HG02943 (cell line): Measurements from ENCODE around the gene TRIB2.
"Not testable (repeated sequence)": the region's sequence is repeated elsewhere in the genome, so short reads cannot be mapped to it uniquely, and the experiment has no call there.

Experiments
- ATAC-seq: cut with Tn5 transposase; IDR thresholded peaks from one replicate; pipeline ENCODE4 v1.9.1; 2021; ENCODE audit warnings: mild to moderate bottlenecking, low read depth, moderate library complexity; ENCODE audit not compliant: unreplicated experiment

Gene TRIB2

GRCh38 chr2:12716282-12717190 is at the start of gene TRIB2:
Gene TRIB2 (plus strand): TSS chr2:12716936. CDS start chr2:12718308, 1,372 bp downstream.
- no peak for ATAC-seq

GRCh38 chr2:12669036-12669435 is 47.7 kb upstream of the TRIB2 start:
- ATAC-seq = no peak

- ATAC-seq = no peak
Observed at GRCh38 chr2:12672711-12673315, 43.9 kb upstream of the TRIB2 start.

- no peak for ATAC-seq
Observed at GRCh38 chr2:12674644-12675328, 42.0 kb upstream of the TRIB2 start.

GRCh38 chr2:12675352-12675795 is 41.4 kb upstream of the TRIB2 start:
- no peak for ATAC-seq

GRCh38 chr2:12675801-12676200 is 40.9 kb upstream of the TRIB2 start:
- no peak for ATAC-seq

- no peak for ATAC-seq
Observed at GRCh38 chr2:12676771-12677170, 40.0 kb upstream of the TRIB2 start.

- no peak for ATAC-seq
Observed at GRCh38 chr2:12678186-12678585, 38.5 kb upstream of the TRIB2 start.

GRCh38 chr2:12679550-12680072 is 37.1 kb upstream of the TRIB2 start:
- ATAC-seq = no peak

- ATAC-seq = not testable (repeated sequence)
Observed at GRCh38 chr2:12680115-12680514, 36.6 kb upstream of the TRIB2 start.

GRCh38 chr2:12682017-12682416 is 34.7 kb upstream of the TRIB2 start:
- no peak for ATAC-seq

GRCh38 chr2:12683457-12684100 is 33.2 kb upstream of the TRIB2 start:
- ATAC-seq = no peak

GRCh38 chr2:12684471-12684936 is 32.2 kb upstream of the TRIB2 start:
- ATAC-seq = no peak

GRCh38 chr2:12685145-12685544 is 31.6 kb upstream of the TRIB2 start:
- ATAC-seq = no peak

- no peak for ATAC-seq
Observed at GRCh38 chr2:12685956-12686355, 30.8 kb upstream of the TRIB2 start.

- no peak for ATAC-seq
Observed at GRCh38 chr2:12686708-12687283, 29.9 kb upstream of the TRIB2 start.

- no peak for ATAC-seq
Observed at GRCh38 chr2:12688091-12688490, 28.6 kb upstream of the TRIB2 start.

GRCh38 chr2:12688893-12689292 is 27.8 kb upstream of the TRIB2 start:
- no peak for ATAC-seq

GRCh38 chr2:12693509-12693908 is 23.2 kb upstream of the TRIB2 start:
- ATAC-seq = no peak
